SH-SY5Y (cell line): ENCODE measurements around the gene CMTM2.

ENCODE experiments used
- GATA2 ChIP-seq: IDR thresholded peaks from 2 replicates; pipeline ENCODE4 v1.6.1; 2011; ENCODE audit warnings: mild to moderate bottlenecking, low read depth, low read length
- GATA3 ChIP-seq: IDR thresholded peaks from 2 replicates; pipeline ENCODE4 v1.6.1; 2011; ENCODE audit warnings: low read depth, mild to moderate bottlenecking, low read length, moderate library complexity

- no peak for TF ChIP-seq GATA2
- no peak for TF ChIP-seq GATA3
Measured at GRCh38 chr16:66619534-66620428, 40.5 kb downstream of the CMTM2 start.
